Skin of body (tissue), 2 donors: ENCODE results near the gene RARRES2. TPM values are rescaled to one million over a fixed set of nuclear protein-coding genes. Genes with fewer than 3 reads are reported as not detected.
"Not testable (repeated sequence)": the region's sequence is repeated elsewhere in the genome, so short reads cannot be mapped to it uniquely, and the experiment has no call there.

Source experiments
- DNase-seq: peaks from one replicate; lab custom pipeline; 2025; lab: John Stamatoyannopoulos, UW
- total RNA-seq: library from RNA; depleted of rRNA; stranded (reverse); fragments of >200 nt; gene quantifications from one replicate; pipeline ENCODE4 v1.2.3, GENCODE V29; 2014

RARRES2 gene
- total RNA-seq, 1 donor from 2014 or later, result 78.2 TPM

- not testable (repeated sequence) for DNase-seq
Observed at GRCh38 chr7:150295614-150296013, 45.8 kb downstream of the RARRES2 start.

- DNase-seq, result not testable (repeated sequence)
Observed at GRCh38 chr7:150295027-150295426, 46.4 kb downstream of the RARRES2 start.

- DNase-seq, result not testable (repeated sequence)
Observed at GRCh38 chr7:150290317-150290716, 51.1 kb downstream of the RARRES2 start.

GRCh38 chr7:150288816-150289215 lies 52.6 kb downstream of the RARRES2 start:
- not testable (repeated sequence) for DNase-seq

Other genes with a start within 250 kb of the RARRES2 start
- gene LRRC61, start 18.3 kb downstream of the RARRES2 start, total RNA-seq, result 3.0 TPM
- 6.3 TPM for gene ACTR3C, start 18.1 kb downstream of the RARRES2 start, total RNA-seq
- 21.1 TPM for gene REPIN1, start 27.2 kb upstream of the RARRES2 start, total RNA-seq
- 3.0 TPM for gene ZNF775, start 37.7 kb upstream of the RARRES2 start, total RNA-seq
- 5.4 TPM for gene GIMAP8, start 109.0 kb upstream of the RARRES2 start, total RNA-seq
- 5.7 TPM for gene GIMAP7, start 173.2 kb upstream of the RARRES2 start, total RNA-seq
- 19.1 TPM for gene GIMAP4, start 225.8 kb upstream of the RARRES2 start, total RNA-seq